ENCODE data around the gene CCDC142.

CCDC142 gene

DNA sequence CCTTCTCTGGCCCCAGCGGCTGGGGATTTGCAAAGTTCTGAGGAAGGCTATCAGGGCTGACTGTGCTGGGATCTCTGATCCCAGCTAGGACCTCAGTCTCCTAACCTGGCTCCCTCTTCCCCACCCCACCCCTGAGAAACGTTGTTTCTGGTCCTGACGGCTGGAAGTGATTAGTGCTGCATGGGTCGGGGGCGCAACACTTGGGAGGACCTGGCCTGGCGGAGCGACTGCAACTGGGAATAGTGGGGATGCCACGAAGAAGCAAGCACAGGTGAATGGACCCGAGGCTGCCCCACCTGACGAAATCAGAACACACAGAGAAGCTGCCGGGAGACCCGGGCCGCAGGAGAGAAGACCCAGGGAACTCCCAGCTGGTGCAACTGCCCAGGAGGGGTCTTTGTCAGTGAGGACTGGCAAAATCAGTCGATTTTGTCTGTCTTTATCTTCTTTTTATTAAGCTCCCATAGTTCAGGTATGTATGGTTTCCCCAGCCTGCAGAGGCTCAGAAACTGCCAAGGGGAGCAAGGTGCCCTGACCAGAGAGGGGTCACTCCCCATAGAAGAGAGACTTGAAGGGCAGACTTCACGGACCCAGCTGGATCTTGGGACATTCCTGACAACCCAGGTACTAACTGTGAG is 17.3 kb upstream of the CCDC142 start (continued):
- TF ChIP-seq OSR1 (CRISPR knock-in tag; IDR thresholded peaks at IDR 0.05) (no peak), ZNF70 (CRISPR knock-in tag; IDR thresholded peaks at IDR 0.05) (no peak), ZC3H10 (CRISPR knock-in tag; IDR thresholded peaks at IDR 0.05) (no peak), ISL1 (CRISPR knock-in tag; IDR thresholded peaks at IDR 0.05) (no peak)

DNA sequence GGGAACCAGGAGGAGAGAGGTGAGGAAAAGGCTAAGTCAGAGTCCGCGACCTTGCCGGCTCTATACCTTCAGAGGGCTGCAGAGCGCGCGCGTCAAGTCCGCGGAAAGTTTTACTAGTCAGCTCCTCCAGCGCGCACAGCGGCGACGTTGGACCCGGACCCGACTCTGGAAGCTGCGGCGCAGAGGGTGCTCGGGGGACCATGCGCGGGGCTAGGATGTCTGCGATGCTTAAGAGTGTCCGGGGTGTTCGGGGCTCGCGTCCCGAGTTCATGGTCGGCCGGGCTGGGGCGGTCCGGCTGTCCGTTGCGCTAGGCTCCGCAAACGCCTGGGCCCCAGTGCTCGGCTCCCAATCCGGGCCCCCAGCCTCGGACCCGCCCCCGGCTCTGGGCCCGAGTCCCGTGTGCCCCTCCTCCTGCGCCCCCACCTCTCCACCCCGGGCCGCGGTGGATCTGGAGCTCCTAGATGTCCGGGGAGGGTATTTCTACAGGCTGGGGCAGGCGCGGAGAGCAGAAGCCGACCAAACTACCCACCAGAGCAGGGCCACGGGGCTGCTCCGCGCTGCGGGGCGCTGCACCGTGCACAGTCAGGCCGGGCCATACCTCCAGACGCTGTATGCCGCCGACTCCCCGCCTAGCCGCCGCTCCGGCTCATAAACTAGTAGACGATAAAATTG is 16.6 kb upstream of the CCDC142 start, which contains the start of gene LBX2:
Gene LBX2, minus strand, starts transcription at position 337 of the 673 bp plus-strand sequence. Its CDS starts 66 bp downstream, at position 271.
- TF ChIP-seq ZFP30 (CRISPR knock-in tag; IDR thresholded peaks at IDR 0.05) (no peak), ZFP3 (CRISPR knock-in tag; IDR thresholded peaks at IDR 0.05) (no peak), ZNF565 (CRISPR knock-in tag; conservative IDR thresholded peaks at IDR 0.05; ENCODE audit: low read depth) (no peak), ISL1 (CRISPR knock-in tag; IDR thresholded peaks at IDR 0.05) (no peak), TCF4 (CRISPR knock-in tag; IDR thresholded peaks at IDR 0.05; ENCODE audit: borderline replicate concordance) (no peak)
- TF ChIP-seq, protein P1, sequence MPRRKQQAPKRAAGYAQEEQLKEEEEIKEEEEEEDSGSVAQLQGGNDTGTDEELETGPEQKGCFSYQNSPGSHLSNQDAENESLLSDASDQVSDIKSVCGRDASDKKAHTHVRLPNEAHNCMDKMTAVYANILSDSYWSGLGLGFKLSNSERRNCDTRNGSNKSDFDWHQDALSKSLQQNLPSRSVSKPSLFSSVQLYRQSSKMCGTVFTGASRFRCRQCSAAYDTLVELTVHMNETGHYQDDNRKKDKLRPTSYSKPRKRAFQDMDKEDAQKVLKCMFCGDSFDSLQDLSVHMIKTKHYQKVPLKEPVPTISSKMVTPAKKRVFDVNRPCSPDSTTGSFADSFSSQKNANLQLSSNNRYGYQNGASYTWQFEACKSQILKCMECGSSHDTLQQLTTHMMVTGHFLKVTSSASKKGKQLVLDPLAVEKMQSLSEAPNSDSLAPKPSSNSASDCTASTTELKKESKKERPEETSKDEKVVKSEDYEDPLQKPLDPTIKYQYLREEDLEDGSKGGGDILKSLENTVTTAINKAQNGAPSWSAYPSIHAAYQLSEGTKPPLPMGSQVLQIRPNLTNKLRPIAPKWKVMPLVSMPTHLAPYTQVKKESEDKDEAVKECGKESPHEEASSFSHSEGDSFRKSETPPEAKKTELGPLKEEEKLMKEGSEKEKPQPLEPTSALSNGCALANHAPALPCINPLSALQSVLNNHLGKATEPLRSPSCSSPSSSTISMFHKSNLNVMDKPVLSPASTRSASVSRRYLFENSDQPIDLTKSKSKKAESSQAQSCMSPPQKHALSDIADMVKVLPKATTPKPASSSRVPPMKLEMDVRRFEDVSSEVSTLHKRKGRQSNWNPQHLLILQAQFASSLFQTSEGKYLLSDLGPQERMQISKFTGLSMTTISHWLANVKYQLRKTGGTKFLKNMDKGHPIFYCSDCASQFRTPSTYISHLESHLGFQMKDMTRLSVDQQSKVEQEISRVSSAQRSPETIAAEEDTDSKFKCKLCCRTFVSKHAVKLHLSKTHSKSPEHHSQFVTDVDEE (CRISPR knock-in tag; IDR thresholded peaks at IDR 0.05), result no peak
- peak; percentile 43 for ATAC-seq

DNA sequence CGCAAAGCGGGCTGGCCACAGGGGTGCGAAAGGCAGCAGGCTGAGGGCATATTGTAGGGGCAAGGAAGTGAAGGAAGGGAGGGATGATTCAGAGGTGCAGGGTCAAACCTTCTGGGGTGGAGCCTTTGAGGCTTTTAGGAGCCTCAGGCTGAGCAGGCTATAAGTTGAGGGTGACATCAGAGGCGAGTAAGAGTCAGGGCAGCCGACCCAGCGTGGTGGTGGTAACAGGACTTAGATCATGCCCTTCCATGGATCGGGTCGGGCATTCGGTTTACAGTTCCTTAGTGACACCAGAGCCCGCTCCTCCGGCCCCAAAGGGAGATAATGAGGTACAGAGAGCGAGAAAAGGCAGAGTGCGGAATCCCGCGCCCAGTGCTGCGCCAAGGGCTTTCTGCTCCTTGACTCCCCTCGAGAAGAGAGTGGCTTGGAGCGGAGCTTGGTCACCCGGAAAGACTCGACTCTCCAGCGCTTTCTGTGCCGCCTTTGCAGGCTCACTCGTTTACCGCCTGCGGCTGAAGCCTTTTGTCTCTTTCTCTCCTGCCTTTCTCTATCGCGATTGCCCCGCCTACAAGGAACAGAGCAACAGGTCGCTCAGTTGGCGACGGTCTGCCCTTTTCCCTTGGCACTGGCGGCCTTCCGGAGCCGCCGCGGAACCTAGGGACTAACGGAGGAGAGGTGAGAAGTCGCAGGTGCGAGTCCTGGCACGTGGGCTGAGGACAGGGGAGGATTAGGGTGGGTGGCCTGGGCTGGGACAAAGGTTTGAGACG is 15.9 kb upstream of the CCDC142 start:
- ATAC-seq, result peak; percentile 33
- TF ChIP-seq, protein P2, sequence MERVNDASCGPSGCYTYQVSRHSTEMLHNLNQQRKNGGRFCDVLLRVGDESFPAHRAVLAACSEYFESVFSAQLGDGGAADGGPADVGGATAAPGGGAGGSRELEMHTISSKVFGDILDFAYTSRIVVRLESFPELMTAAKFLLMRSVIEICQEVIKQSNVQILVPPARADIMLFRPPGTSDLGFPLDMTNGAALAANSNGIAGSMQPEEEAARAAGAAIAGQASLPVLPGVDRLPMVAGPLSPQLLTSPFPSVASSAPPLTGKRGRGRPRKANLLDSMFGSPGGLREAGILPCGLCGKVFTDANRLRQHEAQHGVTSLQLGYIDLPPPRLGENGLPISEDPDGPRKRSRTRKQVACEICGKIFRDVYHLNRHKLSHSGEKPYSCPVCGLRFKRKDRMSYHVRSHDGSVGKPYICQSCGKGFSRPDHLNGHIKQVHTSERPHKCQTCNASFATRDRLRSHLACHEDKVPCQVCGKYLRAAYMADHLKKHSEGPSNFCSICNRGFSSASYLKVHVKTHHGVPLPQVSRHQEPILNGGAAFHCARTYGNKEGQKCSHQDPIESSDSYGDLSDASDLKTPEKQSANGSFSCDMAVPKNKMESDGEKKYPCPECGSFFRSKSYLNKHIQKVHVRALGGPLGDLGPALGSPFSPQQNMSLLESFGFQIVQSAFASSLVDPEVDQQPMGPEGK (CRISPR knock-in tag; IDR thresholded peaks at IDR 0.05; ENCODE audit: borderline replicate concordance), result no peak
- TF ChIP-seq ARNTL (CRISPR knock-in tag; IDR thresholded peaks at IDR 0.05; ENCODE audit: borderline replicate concordance, low read depth) (no peak), ESRRG (CRISPR knock-in tag; IDR thresholded peaks at IDR 0.05) (no peak), OSR1 (CRISPR knock-in tag; IDR thresholded peaks at IDR 0.05) (no peak), TOX (CRISPR knock-in tag; IDR thresholded peaks at IDR 0.05; ENCODE audit: borderline replicate concordance) (no peak), ZNF70 (CRISPR knock-in tag; IDR thresholded peaks at IDR 0.05) (no peak), ZNF565 (CRISPR knock-in tag; conservative IDR thresholded peaks at IDR 0.05; ENCODE audit: low read depth) (no peak), ZC3H10 (CRISPR knock-in tag; IDR thresholded peaks at IDR 0.05) (no peak), ISL1 (CRISPR knock-in tag; IDR thresholded peaks at IDR 0.05) (no peak), SNAI2 (CRISPR knock-in tag; IDR thresholded peaks at IDR 0.05) (no peak), GLIS3 (CRISPR knock-in tag; IDR thresholded peaks at IDR 0.05) (no peak), ZFP30 (CRISPR knock-in tag; IDR thresholded peaks at IDR 0.05) (no peak), RARB (CRISPR knock-in tag; IDR thresholded peaks at IDR 0.05) (no peak), TCF4 (CRISPR knock-in tag; IDR thresholded peaks at IDR 0.05; ENCODE audit: borderline replicate concordance) (no peak)
- TF ChIP-seq, protein P3, sequence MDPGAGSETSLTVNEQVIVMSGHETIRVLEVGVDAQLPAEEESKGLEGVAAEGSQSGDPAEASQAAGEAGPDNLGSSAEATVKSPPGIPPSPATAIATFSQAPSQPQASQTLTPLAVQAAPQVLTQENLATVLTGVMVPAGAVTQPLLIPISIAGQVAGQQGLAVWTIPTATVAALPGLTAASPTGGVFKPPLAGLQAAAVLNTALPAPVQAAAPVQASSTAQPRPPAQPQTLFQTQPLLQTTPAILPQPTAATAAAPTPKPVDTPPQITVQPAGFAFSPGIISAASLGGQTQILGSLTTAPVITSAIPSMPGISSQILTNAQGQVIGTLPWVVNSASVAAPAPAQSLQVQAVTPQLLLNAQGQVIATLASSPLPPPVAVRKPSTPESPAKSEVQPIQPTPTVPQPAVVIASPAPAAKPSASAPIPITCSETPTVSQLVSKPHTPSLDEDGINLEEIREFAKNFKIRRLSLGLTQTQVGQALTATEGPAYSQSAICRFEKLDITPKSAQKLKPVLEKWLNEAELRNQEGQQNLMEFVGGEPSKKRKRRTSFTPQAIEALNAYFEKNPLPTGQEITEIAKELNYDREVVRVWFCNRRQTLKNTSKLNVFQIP (CRISPR knock-in tag; IDR thresholded peaks at IDR 0.05; ENCODE audit: borderline replicate concordance, low read depth), result no peak

DNA sequence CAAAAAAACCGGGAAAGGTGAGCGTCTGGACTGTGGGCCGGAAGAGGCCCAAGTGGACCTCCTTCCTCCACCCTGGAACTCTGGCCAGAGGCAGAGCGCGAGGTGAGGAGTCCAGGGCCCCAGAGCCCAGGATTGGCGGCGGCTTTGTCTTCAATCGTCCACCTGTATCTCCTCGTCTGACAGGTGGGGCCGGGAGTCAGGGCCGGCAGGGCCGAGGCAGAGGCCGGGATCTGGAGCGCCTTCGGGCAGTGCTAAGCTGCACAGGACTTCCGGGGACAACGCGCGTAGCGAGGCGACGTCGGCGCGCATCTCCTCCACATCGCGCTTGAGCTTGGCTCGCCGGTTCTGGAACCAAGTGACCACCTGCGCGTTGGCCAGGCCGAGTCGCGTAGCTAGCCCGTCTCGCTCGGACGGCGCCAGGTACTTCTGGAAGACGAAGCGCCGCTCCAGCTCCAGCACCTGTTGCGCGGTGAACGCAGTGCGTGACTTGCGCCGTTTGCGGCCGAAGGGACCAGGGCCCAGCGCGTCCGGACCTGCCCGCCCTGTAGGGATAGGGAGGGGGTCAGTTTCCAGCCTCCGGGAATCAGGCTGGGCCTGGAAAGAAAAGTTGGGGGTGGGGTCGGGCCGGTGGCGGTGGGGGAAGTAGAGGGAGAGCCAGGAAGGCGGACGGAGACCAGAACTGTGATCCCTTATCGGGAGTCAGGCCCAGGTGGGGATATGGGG is 15.1 kb upstream of the CCDC142 start:
- TF ChIP-seq TOX (CRISPR knock-in tag; IDR thresholded peaks at IDR 0.05; ENCODE audit: borderline replicate concordance) (no peak), ESRRG (CRISPR knock-in tag; IDR thresholded peaks at IDR 0.05) (no peak), ZC3H10 (CRISPR knock-in tag; IDR thresholded peaks at IDR 0.05) (no peak)
- TF ChIP-seq, protein P3 (CRISPR knock-in tag; IDR thresholded peaks at IDR 0.05; ENCODE audit: borderline replicate concordance, low read depth), result no peak
- ATAC-seq, result no peak
